HepG2 (cell line): ENCODE measurements around the gene MMAA. TPM values are rescaled to one million over a fixed set of nuclear protein-coding genes. Genes with fewer than 3 reads are reported as not detected.

Experiments used
- ATAC-seq: fragments of 200-7000 bp; cut with Tn5 transposase; 3 replicates; pipeline ENCODE4 v1.9.1; 2020; ENCODE audit warnings: mild to moderate bottlenecking, moderate library complexity
- BruUV-seq: library from RNA; stranded (reverse); fragments of 400-500 nt; replicated peaks from 2 replicates; lab custom pipeline; 2021; lab: Mats Ljungman, UMichigan
- CTCF ChIA-PET: fragments of 300-600 bp; formaldehyde crosslinking; extraction: SDS; loops from one replicate; lab custom pipeline; 2021; ENCODE audit warnings: low total read pairs, inconsistent platforms, low intra/inter-chr PET ratio; lab: Yijun Ruan, JAX
- POLR2A ChIA-PET: fragments of 350-600 bp; sonication (Branson Sonifier 250); formaldehyde crosslinking; loops from one replicate; lab custom pipeline; 2020; ENCODE audit warnings: antibody characterized with exemption, inconsistent platforms; lab: Yijun Ruan, JAX
- DNase-seq: peaks from one replicate; pipeline ENCODE4 v3.0.0-alpha.2; 2015; ENCODE audit warnings: low spot score
- FAIRE-seq: peaks from 3 replicates; lab custom pipeline; 2011; peaks lifted over from hg19 to GRCh38; lab: Jason Lieb, UNC
- H2AFZ ChIP-seq: one replicate; pipeline ENCODE4 v1.6.1; 2011; ENCODE audit warnings: low read length, inconsistent platforms
- H3K27ac ChIP-seq: fragments of 300-600 bp; 3 replicates; pipeline ENCODE4 v1.8.0; 2011; ENCODE audit warnings: mixed run types, mild to moderate bottlenecking, mixed read lengths, low read length, inconsistent platforms; ENCODE audit not compliant: insufficient read depth; ENCODE audit errors: extremely low read length
- H3K27me3 ChIP-seq, 2 experiments: fragments of 200-600 bp in 1 of 2; 2 replicates in 1 of 2; 3 replicates in 1 of 2; pipeline versions ENCODE4 v1.6.0 to v1.8.0; 2011; ENCODE audit warnings: low read length in 2 of 2, mild to moderate bottlenecking in 2 of 2, moderate library complexity in 2 of 2, inconsistent platforms in 1 of 2; ENCODE audit not compliant: insufficient read depth in 2 of 2, control insufficient read depth in 1 of 2
- H3K36me3 ChIP-seq, 2 experiments: fragments of 200-600 bp in 1 of 2; replicated peaks in 1 of 2; 2 replicates in 1 of 2; 3 replicates in 1 of 2; pipeline versions ENCODE4 v1.5.1 to v1.8.0; 2011; ENCODE audit warnings: low read length in 2 of 2, inconsistent platforms in 1 of 2; ENCODE audit not compliant: insufficient read depth in 2 of 2, control insufficient read depth in 1 of 2
- H3K4me1 ChIP-seq: 2 replicates; pipeline ENCODE4 v1.5.1; 2012; ENCODE audit warnings: low read length, inconsistent platforms; ENCODE audit not compliant: insufficient read depth
- H3K4me2 ChIP-seq: 2 replicates; pipeline ENCODE4 v1.6.0; 2011; ENCODE audit warnings: low read depth, low read length, inconsistent platforms
- H3K4me3 ChIP-seq, 3 experiments: fragments of 200-600 bp in 1 of 3; sonication (generic), shearing (Covaris generic) in 1 of 3; replicated peaks in 1 of 3; 2 replicates each; pipeline ENCODE4 v1.5.1; 2011 to 2016; ENCODE audit warnings: low read length in 3 of 3, inconsistent platforms in 2 of 3, low read depth in 2 of 3, mild to moderate bottlenecking in 2 of 3, control low read depth in 1 of 3, mixed read lengths in 1 of 3; ENCODE audit not compliant: insufficient read depth in 1 of 3
- H3K79me2 ChIP-seq: one replicate; pipeline ENCODE4 v1.6.1; 2011; ENCODE audit warnings: low read length, inconsistent platforms; ENCODE audit not compliant: insufficient read depth
- H3K9ac ChIP-seq: 2 replicates; pipeline ENCODE4 v1.6.0; 2011; ENCODE audit warnings: mild to moderate bottlenecking, low read depth, low read length, inconsistent platforms; ENCODE audit not compliant: insufficient read depth
- H3K9me3 ChIP-seq: 2 replicates; pipeline ENCODE4 v1.5.1; 2012; ENCODE audit warnings: mild to moderate bottlenecking, low read length
- H4K20me1 ChIP-seq: 2 replicates; pipeline ENCODE4 v1.6.0; 2011; ENCODE audit warnings: inconsistent platforms, mild to moderate bottlenecking, low read length, moderate library complexity; ENCODE audit not compliant: insufficient read depth
- NKX3-1 ChIP-seq: sonication (generic); formaldehyde crosslinking; IDR thresholded peaks from 2 replicates; pipeline ENCODE4 v1.5.0; 2020; ENCODE audit warnings: missing genetic modification reagents
- NR1H2 ChIP-seq: sonication (generic); formaldehyde crosslinking; IDR thresholded peaks from 2 replicates; pipeline ENCODE4 v1.8.1; 2022; ENCODE audit warnings: low read depth, missing genetic modification reagents, borderline replicate concordance
- ZFP90 ChIP-seq: sonication (generic); formaldehyde crosslinking; IDR thresholded peaks from 2 replicates; pipeline ENCODE4 v1.8.0; 2022; ENCODE audit warnings: missing genetic modification reagents, mild to moderate bottlenecking, inconsistent platforms, borderline replicate concordance
- ZNF589 ChIP-seq: sonication (generic); formaldehyde crosslinking; conservative IDR thresholded peaks from 2 replicates; pipeline ENCODE4 v1.8.0; 2022; ENCODE audit warnings: mild to moderate bottlenecking, moderate library complexity, missing genetic modification reagents
- ZNF615 ChIP-seq: sonication (generic); formaldehyde crosslinking; IDR thresholded peaks from 2 replicates; pipeline ENCODE4 v1.5.0; 2020; ENCODE audit warnings: mild to moderate bottlenecking, missing genetic modification reagents, borderline replicate concordance
- ZNF652 ChIP-seq: IDR thresholded peaks from 2 replicates; pipeline ENCODE4 v1.6.1; 2016; ENCODE audit warnings: low read depth, borderline replicate concordance
- WGBS: methylation state at CpG from one replicate; pipeline ENCODE4 v1.1.6; 2017; ENCODE audit warnings: low lambda C conversion rate; 5-methylcytosine and 5-hydroxymethylcytosine counted together
- in situ Hi-C: cut with HindIII; loops from 2 replicates; pipeline ENCODE4 v1.10.0; 2017; ENCODE audit warnings: low pct_unique_long_range_greater_than_20kb; ENCODE audit not compliant: extremely low pct_ligation_motif_present
- intact Hi-C: fragments of 100-400 bp; cut with micrococcal nuclease; formaldehyde crosslinking; loops from one replicate; pipeline ENCODE4 v1.10.0; 2022; ENCODE audit not compliant: unreplicated experiment
- polyA plus RNA-seq, 8 experiments: library from polyadenylated mRNA; depleted of rRNA in 3 of 8; stranded (reverse) in 7 of 8; unstranded in 1 of 8; fragments of >200 nt; fragmentation: Illumina TruSeq in 4 of 8; extraction: Trizol in 4 of 8; gene quantifications; 2 replicates each; pipeline versions ENCODE4 v1.2.1 to v1.2.3, GENCODE V29; 2011 to 2016; ENCODE audit warnings: low read depth in 4 of 8, missing spikeins in 1 of 8, mixed read lengths in 1 of 8; ENCODE audit not compliant: insufficient read depth in 1 of 8
- total RNA-seq, 5 experiments: library from RNA; depleted of rRNA; stranded (reverse); fragments of >200 nt; fragmentation: Illumina TruSeq; extraction: Trizol; gene quantifications; 2 replicates each; pipeline ENCODE4 v1.2.3, GENCODE V29; 2016; ENCODE audit warnings: low read depth in 1 of 5
- TF ChIP-seq, protein P1 (sequence below): IDR thresholded peaks from 2 replicates; pipeline ENCODE4 v1.6.1; 2012; ENCODE audit warnings: low read depth, low read length, improper control_type of control experiment
- TF ChIP-seq, protein P2 (sequence below): sonication (generic); formaldehyde crosslinking; IDR thresholded peaks from 2 replicates; pipeline ENCODE4 v1.5.0; 2020; ENCODE audit warnings: mild to moderate bottlenecking, missing genetic modification reagents, borderline replicate concordance
- TF ChIP-seq, protein P3 (sequence below): sonication (generic); formaldehyde crosslinking; IDR thresholded peaks from 2 replicates; pipeline ENCODE4 v1.4.0; 2020; ENCODE audit warnings: missing genetic modification reagents, borderline replicate concordance

MMAA gene
- total and polyA plus RNA-seq, 2 of the 13 experiments (the other 11 are each of a cell fraction or from before 2014, with no cell fraction given) = 1.3 to 2.8 TPM

DNA sequence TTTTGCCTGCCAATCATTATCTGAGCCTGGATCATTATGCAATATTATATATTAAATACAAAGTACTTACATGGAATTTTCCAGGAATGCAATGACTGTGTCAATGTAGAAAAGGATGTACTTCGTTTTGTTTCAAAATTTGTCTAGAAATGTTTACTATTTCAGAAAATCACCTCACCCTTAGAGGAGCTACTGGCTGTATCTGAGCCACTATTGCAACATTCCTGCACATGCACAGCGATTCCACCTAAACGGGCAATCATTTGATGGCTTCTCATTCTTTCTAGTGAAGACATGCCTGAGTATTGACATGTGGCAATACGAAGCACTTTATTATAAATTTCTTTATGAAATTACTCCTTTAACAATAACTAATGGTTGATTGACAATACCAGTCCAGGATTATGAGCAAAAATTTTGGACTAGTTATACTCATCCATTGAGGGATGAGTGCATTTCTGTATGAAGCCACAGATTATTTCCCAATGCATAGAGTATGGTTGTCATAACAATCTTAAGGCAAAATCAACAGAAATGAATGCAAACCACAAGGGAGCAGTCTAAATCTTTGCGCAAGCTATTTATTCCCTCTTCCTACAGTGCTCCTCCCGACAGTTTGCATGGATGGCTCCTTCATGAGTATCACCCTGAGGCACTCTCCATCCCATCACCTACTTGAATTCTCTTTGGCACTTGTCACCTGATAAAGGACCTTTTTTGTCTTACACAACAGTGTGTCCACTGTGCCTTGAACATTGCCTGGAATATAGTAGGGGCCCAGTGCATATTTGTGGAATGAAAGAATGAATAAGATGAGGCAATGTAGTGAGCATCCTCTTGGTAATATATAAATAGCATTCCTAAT is 35.8 kb upstream of the MMAA start:
- BruUV-seq = no TSS peak
- FAIRE-seq = no peak
- no peaks in the 10 kb centered on the region for H4K20me1 ChIP-seq
- ChIA-PET POLR2A (no interaction called here), CTCF (no interaction called here)
- H3K4me3 ChIP-seq = no peak overlapping the region
- no peaks in the 10 kb centered on the region for H3K4me1 ChIP-seq
- no peak overlapping the region for H3K9ac ChIP-seq
- H2AFZ ChIP-seq = no peak overlapping the region
- H3K36me3 ChIP-seq = no peaks in the 10 kb centered on the region
- intact Hi-C loops (no loop called here), in situ Hi-C loops (no loop called here)
- no peaks in the 10 kb centered on the region for H3K9me3 ChIP-seq
- no peaks in the 10 kb centered on the region for H3K79me2 ChIP-seq
- ATAC-seq = no peak
- H3K4me2 ChIP-seq = no peak overlapping the region
- 15% methylated on average over 6 of the region's 6 CpGs for WGBS
- DNase-seq = no peak
- no peaks in the 10 kb centered on the region; a peak in 1 of 5 replicates for H3K27me3 ChIP-seq
- no peak overlapping the region for H3K27ac ChIP-seq
- TF ChIP-seq ZNF652 (CRISPR knock-in tag) (no peak), ZFP90 (CRISPR knock-in tag) (no peak), ZNF615 (no peak), ZNF589 (no peak), NKX3-1 (no peak), NR1H2 (no peak)
- TF ChIP-seq, protein P1, sequence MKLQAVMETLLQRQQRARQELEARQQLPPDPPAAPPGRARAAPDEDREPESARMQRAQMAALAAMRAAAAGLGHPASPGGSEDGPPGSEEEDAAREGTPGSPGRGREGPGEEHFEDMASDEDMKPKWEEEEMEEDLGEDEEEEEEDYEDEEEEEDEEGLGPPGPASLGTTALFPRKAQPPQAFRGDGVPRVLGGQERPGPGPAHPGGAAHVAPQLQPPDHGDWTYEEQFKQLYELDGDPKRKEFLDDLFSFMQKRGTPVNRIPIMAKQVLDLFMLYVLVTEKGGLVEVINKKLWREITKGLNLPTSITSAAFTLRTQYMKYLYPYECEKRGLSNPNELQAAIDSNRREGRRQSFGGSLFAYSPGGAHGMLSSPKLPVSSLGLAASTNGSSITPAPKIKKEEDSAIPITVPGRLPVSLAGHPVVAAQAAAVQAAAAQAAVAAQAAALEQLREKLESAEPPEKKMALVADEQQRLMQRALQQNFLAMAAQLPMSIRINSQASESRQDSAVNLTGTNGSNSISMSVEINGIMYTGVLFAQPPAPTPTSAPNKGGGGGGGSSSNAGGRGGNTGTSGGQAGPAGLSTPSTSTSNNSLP = no peak
- TF ChIP-seq, protein P2, sequence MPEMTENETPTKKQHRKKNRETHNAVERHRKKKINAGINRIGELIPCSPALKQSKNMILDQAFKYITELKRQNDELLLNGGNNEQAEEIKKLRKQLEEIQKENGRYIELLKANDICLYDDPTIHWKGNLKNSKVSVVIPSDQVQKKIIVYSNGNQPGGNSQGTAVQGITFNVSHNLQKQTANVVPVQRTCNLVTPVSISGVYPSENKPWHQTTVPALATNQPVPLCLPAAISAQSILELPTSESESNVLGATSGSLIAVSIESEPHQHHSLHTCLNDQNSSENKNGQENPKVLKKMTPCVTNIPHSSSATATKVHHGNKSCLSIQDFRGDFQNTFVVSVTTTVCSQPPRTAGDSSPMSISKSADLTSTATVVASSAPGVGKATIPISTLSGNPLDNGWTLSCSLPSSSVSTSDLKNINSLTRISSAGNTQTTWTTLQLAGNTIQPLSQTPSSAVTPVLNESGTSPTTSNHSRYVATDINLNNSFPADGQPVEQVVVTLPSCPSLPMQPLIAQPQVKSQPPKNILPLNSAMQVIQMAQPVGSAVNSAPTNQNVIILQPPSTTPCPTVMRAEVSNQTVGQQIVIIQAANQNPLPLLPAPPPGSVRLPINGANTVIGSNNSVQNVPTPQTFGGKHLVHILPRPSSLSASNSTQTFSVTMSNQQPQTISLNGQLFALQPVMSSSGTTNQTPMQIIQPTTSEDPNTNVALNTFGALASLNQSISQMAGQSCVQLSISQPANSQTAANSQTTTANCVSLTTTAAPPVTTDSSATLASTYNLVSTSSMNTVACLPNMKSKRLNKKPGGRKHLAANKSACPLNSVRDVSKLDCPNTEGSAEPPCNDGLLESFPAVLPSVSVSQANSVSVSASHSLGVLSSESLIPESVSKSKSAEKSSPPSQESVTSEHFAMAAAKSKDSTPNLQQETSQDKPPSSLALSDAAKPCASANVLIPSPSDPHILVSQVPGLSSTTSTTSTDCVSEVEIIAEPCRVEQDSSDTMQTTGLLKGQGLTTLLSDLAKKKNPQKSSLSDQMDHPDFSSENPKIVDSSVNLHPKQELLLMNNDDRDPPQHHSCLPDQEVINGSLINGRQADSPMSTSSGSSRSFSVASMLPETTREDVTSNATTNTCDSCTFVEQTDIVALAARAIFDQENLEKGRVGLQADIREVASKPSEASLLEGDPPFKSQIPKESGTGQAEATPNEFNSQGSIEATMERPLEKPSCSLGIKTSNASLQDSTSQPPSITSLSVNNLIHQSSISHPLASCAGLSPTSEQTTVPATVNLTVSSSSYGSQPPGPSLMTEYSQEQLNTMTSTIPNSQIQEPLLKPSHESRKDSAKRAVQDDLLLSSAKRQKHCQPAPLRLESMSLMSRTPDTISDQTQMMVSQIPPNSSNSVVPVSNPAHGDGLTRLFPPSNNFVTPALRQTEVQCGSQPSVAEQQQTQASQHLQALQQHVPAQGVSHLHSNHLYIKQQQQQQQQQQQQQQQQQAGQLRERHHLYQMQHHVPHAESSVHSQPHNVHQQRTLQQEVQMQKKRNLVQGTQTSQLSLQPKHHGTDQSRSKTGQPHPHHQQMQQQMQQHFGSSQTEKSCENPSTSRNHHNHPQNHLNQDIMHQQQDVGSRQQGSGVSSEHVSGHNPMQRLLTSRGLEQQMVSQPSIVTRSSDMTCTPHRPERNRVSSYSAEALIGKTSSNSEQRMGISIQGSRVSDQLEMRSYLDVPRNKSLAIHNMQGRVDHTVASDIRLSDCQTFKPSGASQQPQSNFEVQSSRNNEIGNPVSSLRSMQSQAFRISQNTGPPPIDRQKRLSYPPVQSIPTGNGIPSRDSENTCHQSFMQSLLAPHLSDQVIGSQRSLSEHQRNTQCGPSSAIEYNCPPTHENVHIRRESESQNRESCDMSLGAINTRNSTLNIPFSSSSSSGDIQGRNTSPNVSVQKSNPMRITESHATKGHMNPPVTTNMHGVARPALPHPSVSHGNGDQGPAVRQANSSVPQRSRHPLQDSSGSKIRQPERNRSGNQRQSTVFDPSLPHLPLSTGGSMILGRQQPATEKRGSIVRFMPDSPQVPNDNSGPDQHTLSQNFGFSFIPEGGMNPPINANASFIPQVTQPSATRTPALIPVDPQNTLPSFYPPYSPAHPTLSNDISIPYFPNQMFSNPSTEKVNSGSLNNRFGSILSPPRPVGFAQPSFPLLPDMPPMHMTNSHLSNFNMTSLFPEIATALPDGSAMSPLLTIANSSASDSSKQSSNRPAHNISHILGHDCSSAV (CRISPR knock-in tag) = no peak
- TF ChIP-seq, protein P3, sequence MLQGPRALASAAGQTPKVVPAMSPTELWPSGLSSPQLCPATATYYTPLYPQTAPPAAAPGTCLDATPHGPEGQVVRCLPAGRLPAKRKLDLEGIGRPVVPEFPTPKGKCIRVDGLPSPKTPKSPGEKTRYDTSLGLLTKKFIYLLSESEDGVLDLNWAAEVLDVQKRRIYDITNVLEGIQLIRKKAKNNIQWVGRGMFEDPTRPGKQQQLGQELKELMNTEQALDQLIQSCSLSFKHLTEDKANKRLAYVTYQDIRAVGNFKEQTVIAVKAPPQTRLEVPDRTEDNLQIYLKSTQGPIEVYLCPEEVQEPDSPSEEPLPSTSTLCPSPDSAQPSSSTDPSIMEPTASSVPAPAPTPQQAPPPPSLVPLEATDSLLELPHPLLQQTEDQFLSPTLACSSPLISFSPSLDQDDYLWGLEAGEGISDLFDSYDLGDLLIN (CRISPR knock-in tag) = no peak
